OCI-LY7 (cell line): Measurements from ENCODE around the gene SBF1.

Experiments
- EZH2phosphoT487 ChIP-seq: fragments of 200-600 bp; sonication (generic); IDR thresholded peaks from 2 replicates; pipeline ENCODE4 v1.6.1; 2018; ENCODE audit warnings: low read depth, borderline replicate concordance, mild to moderate bottlenecking, mixed run types, antibody characterized with exemption, low read length, moderate library complexity, mixed read lengths
- TF ChIP-seq, protein P1 (sequence below): fragments of 200-600 bp; sonication (generic); conservative IDR thresholded peaks from 2 replicates; pipeline ENCODE4 v1.5.1; 2014; ENCODE audit warnings: mild to moderate bottlenecking, antibody characterized with exemption, low read length, moderate library complexity, mixed read lengths

- TF ChIP-seq, protein P1, sequence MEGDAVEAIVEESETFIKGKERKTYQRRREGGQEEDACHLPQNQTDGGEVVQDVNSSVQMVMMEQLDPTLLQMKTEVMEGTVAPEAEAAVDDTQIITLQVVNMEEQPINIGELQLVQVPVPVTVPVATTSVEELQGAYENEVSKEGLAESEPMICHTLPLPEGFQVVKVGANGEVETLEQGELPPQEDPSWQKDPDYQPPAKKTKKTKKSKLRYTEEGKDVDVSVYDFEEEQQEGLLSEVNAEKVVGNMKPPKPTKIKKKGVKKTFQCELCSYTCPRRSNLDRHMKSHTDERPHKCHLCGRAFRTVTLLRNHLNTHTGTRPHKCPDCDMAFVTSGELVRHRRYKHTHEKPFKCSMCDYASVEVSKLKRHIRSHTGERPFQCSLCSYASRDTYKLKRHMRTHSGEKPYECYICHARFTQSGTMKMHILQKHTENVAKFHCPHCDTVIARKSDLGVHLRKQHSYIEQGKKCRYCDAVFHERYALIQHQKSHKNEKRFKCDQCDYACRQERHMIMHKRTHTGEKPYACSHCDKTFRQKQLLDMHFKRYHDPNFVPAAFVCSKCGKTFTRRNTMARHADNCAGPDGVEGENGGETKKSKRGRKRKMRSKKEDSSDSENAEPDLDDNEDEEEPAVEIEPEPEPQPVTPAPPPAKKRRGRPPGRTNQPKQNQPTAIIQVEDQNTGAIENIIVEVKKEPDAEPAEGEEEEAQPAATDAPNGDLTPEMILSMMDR: no peak
- TF ChIP-seq EZH2phosphoT487: no peak
Measured at GRCh38 chr22:50483977-50484853, 9.4 kb upstream of the SBF1 start.
